ENCODE data around the gene CBX4. TPM values are rescaled to one million over a fixed set of nuclear protein-coding genes. Genes with fewer than 3 reads are reported as not detected.

Gene CBX4
- total and polyA plus RNA-seq, 2 experiments from 2014 or later: 1.4 to 4.6 TPM

DNA sequence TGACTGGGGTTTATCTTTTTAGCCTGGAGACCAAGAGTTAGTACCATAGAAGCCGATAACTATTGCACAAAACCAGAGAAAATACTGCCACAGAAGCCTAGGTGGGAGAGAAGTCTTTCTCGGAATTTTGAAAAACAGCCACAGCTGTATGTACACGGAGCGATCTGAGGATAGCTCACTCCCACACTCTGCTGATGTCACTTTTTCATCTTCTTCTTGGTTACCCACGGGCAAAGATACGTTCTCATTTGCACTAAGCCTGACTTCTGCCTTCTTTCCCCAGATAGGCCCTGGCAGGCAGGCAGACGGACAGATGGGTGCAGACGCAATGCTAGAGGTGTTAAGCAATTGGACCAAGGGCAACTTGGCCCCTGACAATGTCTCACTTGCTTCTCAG, 9.1 kb upstream of the CBX4 start:
- no peak overlapping the region for H3K4me2 ChIP-seq
- H3K36me3 ChIP-seq (ENCODE audit: insufficient read depth): no peaks in the 10 kb centered on the region
- H3K36me3 Mint-ChIP-seq (ENCODE audit: low read depth): no peaks in the 10 kb centered on the region
- H2AFZ ChIP-seq: no peak overlapping the region
- H3K9me3 Mint-ChIP-seq: no peaks in the 10 kb centered on the region
- DNase-seq (ENCODE audit: low spot score) (no peak), ATAC-seq (no peak)
- H3K27me3 ChIP-seq (ENCODE audit: insufficient read depth): peaks cover 53% of the 10 kb centered on the region
- no peak overlapping the region for H3K4me3 ChIP-seq
- H3F3A ChIP-seq (replicated peaks; ENCODE audit: low read depth): peaks cover 8% of the 10 kb centered on the region; the same call in 1 of the 2 replicates
- H3K27me3 Mint-ChIP-seq (ENCODE audit: insufficient read depth, low read depth, poor library complexity): peaks cover 58% of the 10 kb centered on the region
- H3K27ac Mint-ChIP-seq: no peak overlapping the region
- peaks cover 8% of the 10 kb centered on the region for H3K4me1 ChIP-seq (ENCODE audit: insufficient read depth)
- peaks cover 3% of the 10 kb centered on the region; the same call in 1 of the 2 replicates for H4K20me1 ChIP-seq (replicated peaks; ENCODE audit: insufficient read depth)
- TF ChIP-seq STAT1 (IDR thresholded peaks at IDR 0.05; ENCODE audit: unreplicated experiment) (no peak), JUNB (IDR thresholded peaks at IDR 0.05; ENCODE audit: unreplicated experiment) (no peak), EZH2 (IDR thresholded peaks at IDR 0.05; ENCODE audit: low read depth, unreplicated experiment) (no peak), ZNF114 (CRISPR knock-in tag; IDR thresholded peaks at IDR 0.05) (no peak), EZH2phosphoT487 (IDR thresholded peaks at IDR 0.05; ENCODE audit: unreplicated experiment) (no peak), CREB1 (CRISPR knock-in tag; IDR thresholded peaks at IDR 0.05; ENCODE audit: low read depth) (no peak), POLR2AphosphoS5 (IDR thresholded peaks at IDR 0.05; ENCODE audit: low read depth) (no peak), ZNF462 (CRISPR knock-in tag; IDR thresholded peaks at IDR 0.05) (no peak), NANOG (IDR thresholded peaks at IDR 0.05; ENCODE audit: borderline replicate concordance) (no peak), CTCF (conservative IDR thresholded peaks at IDR 0.05; ENCODE audit: low read depth in 2 of 2) (no peak), ZNF331 (CRISPR knock-in tag; IDR thresholded peaks at IDR 0.05; ENCODE audit: low read depth) (no peak), REST (IDR thresholded peaks at IDR 0.05; ENCODE audit: unreplicated experiment) (no peak)
- TF ChIP-seq, protein P1, sequence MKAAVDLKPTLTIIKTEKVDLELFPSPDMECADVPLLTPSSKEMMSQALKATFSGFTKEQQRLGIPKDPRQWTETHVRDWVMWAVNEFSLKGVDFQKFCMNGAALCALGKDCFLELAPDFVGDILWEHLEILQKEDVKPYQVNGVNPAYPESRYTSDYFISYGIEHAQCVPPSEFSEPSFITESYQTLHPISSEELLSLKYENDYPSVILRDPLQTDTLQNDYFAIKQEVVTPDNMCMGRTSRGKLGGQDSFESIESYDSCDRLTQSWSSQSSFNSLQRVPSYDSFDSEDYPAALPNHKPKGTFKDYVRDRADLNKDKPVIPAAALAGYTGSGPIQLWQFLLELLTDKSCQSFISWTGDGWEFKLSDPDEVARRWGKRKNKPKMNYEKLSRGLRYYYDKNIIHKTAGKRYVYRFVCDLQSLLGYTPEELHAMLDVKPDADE (IDR thresholded peaks at IDR 0.05): no peak
- H3K79me2 ChIP-seq (replicated peaks; ENCODE audit: insufficient read depth): no peaks in the 10 kb centered on the region
- H3K4me1 Mint-ChIP-seq: peaks cover 17% of the 10 kb centered on the region
- H3K27ac ChIP-seq (ENCODE audit: low read depth): no peak overlapping the region
- no peak overlapping the region for H3K4me3 Mint-ChIP-seq
- H3K9me2 ChIP-seq (ENCODE audit: insufficient read depth): no peaks in the 10 kb centered on the region

Data from GM23338 (cell line).